Measurements from ENCODE around the gene ZNF646. TPM values are rescaled to one million over a fixed set of nuclear protein-coding genes. Genes with fewer than 3 reads are reported as not detected.
A peak's percentile ranks its signal among the peaks of the same experiment; 100 is the strongest.

The ZNF646 gene
- total RNA-seq, 1 donor from 2014 or later, result 20.4 TPM

GRCh38 chr16:31109622-31110021 lies 35.4 kb downstream of the ZNF646 start:
- Mint-ChIP-seq H3K9me3 (no peaks in the 10 kb centered on the region), H3K27me3 (ENCODE audit: low read depth) (no peaks in the 10 kb centered on the region), H3K27ac (peak overlapping the region; percentile 61), H3K36me3 (peaks cover 19% of the 10 kb centered on the region), H3K4me1 (peaks cover 6% of the 10 kb centered on the region), H3K4me3 (peak overlapping the region; percentile 71)
- DNase-seq (ENCODE audit: low spot score in 2 of 2, unreplicated experiment in 2 of 2), result no peak
- no peak for TF ChIP-seq CTCF (IDR thresholded peaks at IDR 0.05; ENCODE audit: unreplicated experiment)

- no peak for DNase-seq (ENCODE audit: low spot score in 2 of 2, unreplicated experiment in 2 of 2)
- TF ChIP-seq CTCF (IDR thresholded peaks at IDR 0.05; ENCODE audit: unreplicated experiment), result no peak
- peaks cover 19% of the 10 kb centered on the region for H3K36me3 Mint-ChIP-seq
- H3K4me1 Mint-ChIP-seq, result peaks cover 6% of the 10 kb centered on the region
- H3K27me3 Mint-ChIP-seq (ENCODE audit: low read depth), result no peaks in the 10 kb centered on the region
- no peaks in the 10 kb centered on the region for H3K9me3 Mint-ChIP-seq
- H3K4me3 Mint-ChIP-seq, result peak overlapping the region; percentile 71
- H3K27ac Mint-ChIP-seq, result no peak overlapping the region
Measured at GRCh38 chr16:31110106-31111034, 36.1 kb downstream of the ZNF646 start.

- H3K4me3 Mint-ChIP-seq, result no peak overlapping the region
- H3K36me3 Mint-ChIP-seq, result peaks cover 19% of the 10 kb centered on the region
- H3K27ac Mint-ChIP-seq, result no peak overlapping the region
- DNase-seq (ENCODE audit: low spot score in 2 of 2, unreplicated experiment in 2 of 2), result no peak
- H3K27me3 Mint-ChIP-seq (ENCODE audit: low read depth), result no peaks in the 10 kb centered on the region
- H3K9me3 Mint-ChIP-seq, result no peaks in the 10 kb centered on the region
- TF ChIP-seq CTCF (IDR thresholded peaks at IDR 0.05; ENCODE audit: unreplicated experiment), result no peak
- peaks cover 6% of the 10 kb centered on the region for H3K4me1 Mint-ChIP-seq
Measured at GRCh38 chr16:31111881-31112466, 37.8 kb downstream of the ZNF646 start.

GRCh38 chr16:31112711-31113110 lies 38.5 kb downstream of the ZNF646 start:
- Mint-ChIP-seq H3K9me3 (no peaks in the 10 kb centered on the region), H3K27ac (no peak overlapping the region), H3K36me3 (peaks cover 19% of the 10 kb centered on the region), H3K27me3 (ENCODE audit: low read depth) (no peaks in the 10 kb centered on the region), H3K4me1 (peaks cover 6% of the 10 kb centered on the region), H3K4me3 (no peak overlapping the region)
- DNase-seq (ENCODE audit: low spot score in 2 of 2, unreplicated experiment in 2 of 2), result no peak
- no peak for TF ChIP-seq CTCF (IDR thresholded peaks at IDR 0.05; ENCODE audit: unreplicated experiment)

GRCh38 chr16:31113121-31114120 lies 39.2 kb downstream of the ZNF646 start:
- Mint-ChIP-seq H3K27ac (peak overlapping the region; percentile 40), H3K27me3 (ENCODE audit: low read depth) (no peaks in the 10 kb centered on the region), H3K9me3 (no peaks in the 10 kb centered on the region), H3K4me3 (no peak overlapping the region), H3K4me1 (peaks cover 8% of the 10 kb centered on the region), H3K36me3 (peaks cover 19% of the 10 kb centered on the region)
- no peak for TF ChIP-seq CTCF (IDR thresholded peaks at IDR 0.05; ENCODE audit: unreplicated experiment)
- DNase-seq (ENCODE audit: low spot score in 2 of 2, unreplicated experiment in 2 of 2), result no peak

Measured in mesothelial cell of epicardium (in vitro differentiated cells).